Uterus (tissue), 4 donors: ENCODE measurements around the gene HOXA10. TPM values are rescaled to one million over a fixed set of nuclear protein-coding genes. Genes with fewer than 3 reads are reported as not detected.

ENCODE experiments used
- DNase-seq, 2 donors: peaks; one replicate each; pipeline ENCODE4 v3.0.0-alpha.2; 2019 to 2020
- H3K27ac ChIP-seq, 2 donors: fragments of 200-600 bp; sonication (generic); 1 replicate in 1 of 2; 2 replicates in 1 of 2; pipeline ENCODE4 v1.5.1; 2016 to 2018
- H3K27me3 ChIP-seq, 2 donors: fragments of 200-600 bp; sonication (generic); one replicate each; pipeline ENCODE4 v1.5.1; 2018 to 2019; ENCODE audit warnings: control low read depth in 1 of 2
- H3K36me3 ChIP-seq, 2 donors: fragments of 200-600 bp; sonication (generic); one replicate each; pipeline ENCODE4 v1.5.1; 2019; ENCODE audit warnings: control low read depth in 1 of 2
- H3K4me1 ChIP-seq, 2 donors: fragments of 200-600 bp; sonication (generic); one replicate each; pipeline ENCODE4 v1.5.1; 2018 to 2019; ENCODE audit warnings: control low read depth in 1 of 2
- H3K4me3 ChIP-seq, 2 donors: fragments of 200-600 bp; sonication (generic); 1 replicate in 1 of 2; 2 replicates in 1 of 2; pipeline ENCODE4 v1.5.1; 2018 to 2019; ENCODE audit warnings: mild to moderate bottlenecking in 1 of 2
- H3K9me3 ChIP-seq, 2 donors: fragments of 200-600 bp; sonication (generic); one replicate each; pipeline ENCODE4 v1.5.1; 2019; ENCODE audit warnings: control low read depth in 1 of 2
- CTCF ChIP-seq, 4 experiments: fragments of 200-600 bp in 2 of 4; fragments of 450-650 bp in 2 of 4; sonication (generic) in 2 of 4; IDR thresholded peaks; one replicate each; pipeline ENCODE4 v1.5.1; 2016 to 2019; ENCODE audit warnings: antibody characterized with exemption in 4 of 4, mild to moderate bottlenecking in 2 of 4, moderate library complexity in 1 of 4
- POLR2A ChIP-seq, 2 donors: fragments of 450-650 bp; IDR thresholded peaks; one replicate each; pipeline ENCODE4 v1.6.1; 2016; ENCODE audit warnings: antibody characterized with exemption in 2 of 2, mild to moderate bottlenecking in 1 of 2, moderate library complexity in 1 of 2
- intact Hi-C: fragments of 100-400 bp; cut with DNase I; formaldehyde crosslinking; loops from one replicate; pipeline ENCODE4 v1.15.1; 2023; ENCODE audit warnings: low total_unique reads
- total RNA-seq, 4 donors: library from RNA; depleted of rRNA in 3 of 4; stranded (reverse); fragments of >200 nt in 3 of 4; gene quantifications; one replicate each; pipeline versions ENCODE4 v1.1.0 to v1.2.4, GENCODE V29; 2014 to 2023
- donor health status: DM: yes; HTN: yes; CAD: no.

The HOXA10 gene
- total RNA-seq, 4 donors from 2014 or later, result 50.0 to 114 (median 69.0) TPM

GRCh38 chr7:27199849-27200760 is 26.0 kb upstream of the HOXA10 start, which contains the start of gene HOXA13:
Gene HOXA13, minus strand, starts transcription at chr7:27200091. Its CDS starts 14 bp downstream, at chr7:27200077.
- Histone ChIP-seq H3K27me3 (peaks cover 46 to 79% of the 10 kb centered on the region in 2 donors), H3K36me3 (no peaks in the 10 kb centered on the region), H3K4me3 (peak within 1 kb of the TSS; percentile 24 to 39), H3K4me1 (peaks cover 0 to 11% of the 10 kb centered on the region in 2 donors), H3K27ac (peak within 1 kb of the TSS; percentile 55 to 68), H3K9me3 (no peaks in the 10 kb centered on the region)
- no peak for TF ChIP-seq CTCF (IDR thresholded peaks at IDR 0.05)
- TF ChIP-seq POLR2A (IDR thresholded peaks at IDR 0.05), result no peak
- DNase-seq, result no peak
- intact Hi-C loops, result no loop called here

DNA sequence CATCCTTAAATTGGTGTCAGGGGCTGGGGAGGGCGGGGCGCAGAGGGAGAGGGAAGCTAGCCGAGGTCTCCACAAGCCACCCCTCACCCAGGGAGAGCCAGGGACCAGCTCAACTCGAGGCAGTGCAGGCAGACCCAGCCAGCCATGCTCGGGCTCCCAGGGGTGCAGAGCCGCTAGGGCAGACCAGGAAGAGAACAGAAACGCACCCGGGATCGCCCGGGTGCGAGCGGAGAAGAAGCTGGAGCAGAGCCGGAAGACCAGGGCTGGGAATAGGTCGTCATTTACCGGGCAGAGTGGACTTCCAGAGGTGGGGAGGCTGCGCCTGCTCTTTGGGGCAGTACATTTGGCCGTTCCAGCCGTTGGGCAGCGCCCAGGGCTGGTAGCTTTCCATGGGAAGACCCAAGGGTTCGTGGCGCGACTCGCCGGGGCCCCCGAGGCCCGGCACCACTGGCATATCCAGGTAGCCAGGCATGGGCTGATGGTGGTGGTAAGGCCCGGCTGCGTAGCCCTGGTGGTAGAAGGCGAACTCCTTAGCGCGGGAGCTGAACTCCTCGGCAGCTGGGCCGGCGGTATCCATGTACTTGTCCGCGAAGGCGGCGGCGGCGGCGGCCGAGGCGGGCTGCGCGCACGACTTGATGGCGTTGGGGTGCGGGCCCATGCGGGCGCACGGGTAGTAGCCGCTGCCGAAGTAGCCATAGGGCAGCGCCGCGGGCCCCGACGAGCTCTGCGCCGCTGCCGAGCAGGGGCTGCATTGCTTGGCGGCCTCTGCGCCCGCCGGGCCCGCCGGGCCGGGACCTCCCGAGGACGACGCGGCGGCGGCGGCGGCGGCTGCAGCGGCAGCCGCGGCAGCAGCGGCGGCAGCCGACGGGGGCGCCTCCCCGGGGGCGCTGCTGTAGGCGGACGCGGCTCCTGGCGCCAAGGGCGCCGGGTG is 25.0 kb upstream of the HOXA10 start:
- peak overlapping the region; percentile 55 to 68 for H3K27ac ChIP-seq
- TF ChIP-seq CTCF (IDR thresholded peaks at IDR 0.05) (no peak), POLR2A (IDR thresholded peaks at IDR 0.05) (no peak)
- H3K4me3 ChIP-seq, result peak overlapping the region; percentile 20 to 37
- H3K27me3 ChIP-seq, result peaks cover 39 to 69% of the 10 kb centered on the region in 2 donors
- no peak for DNase-seq
- peaks cover 0 to 11% of the 10 kb centered on the region in 2 donors for H3K4me1 ChIP-seq
- H3K9me3 ChIP-seq, result no peaks in the 10 kb centered on the region
- intact Hi-C loops, result no loop called here
- H3K36me3 ChIP-seq, result no peaks in the 10 kb centered on the region

GRCh38 chr7:27198138-27198841 is 24.2 kb upstream of the HOXA10 start:
- TF ChIP-seq POLR2A (IDR thresholded peaks at IDR 0.05) (no peak), CTCF (IDR thresholded peaks at IDR 0.05) (no peak)
- Histone ChIP-seq H3K4me1 (peaks cover 0 to 11% of the 10 kb centered on the region in 2 donors), H3K27me3 (peaks cover 36 to 62% of the 10 kb centered on the region in 2 donors), H3K27ac (peak overlapping the region; percentile 55 to 68), H3K36me3 (no peaks in the 10 kb centered on the region), H3K4me3 (peak overlapping the region; percentile 20 to 37), H3K9me3 (no peaks in the 10 kb centered on the region)
- intact Hi-C loops, result no loop called here
- no peak for DNase-seq

DNA sequence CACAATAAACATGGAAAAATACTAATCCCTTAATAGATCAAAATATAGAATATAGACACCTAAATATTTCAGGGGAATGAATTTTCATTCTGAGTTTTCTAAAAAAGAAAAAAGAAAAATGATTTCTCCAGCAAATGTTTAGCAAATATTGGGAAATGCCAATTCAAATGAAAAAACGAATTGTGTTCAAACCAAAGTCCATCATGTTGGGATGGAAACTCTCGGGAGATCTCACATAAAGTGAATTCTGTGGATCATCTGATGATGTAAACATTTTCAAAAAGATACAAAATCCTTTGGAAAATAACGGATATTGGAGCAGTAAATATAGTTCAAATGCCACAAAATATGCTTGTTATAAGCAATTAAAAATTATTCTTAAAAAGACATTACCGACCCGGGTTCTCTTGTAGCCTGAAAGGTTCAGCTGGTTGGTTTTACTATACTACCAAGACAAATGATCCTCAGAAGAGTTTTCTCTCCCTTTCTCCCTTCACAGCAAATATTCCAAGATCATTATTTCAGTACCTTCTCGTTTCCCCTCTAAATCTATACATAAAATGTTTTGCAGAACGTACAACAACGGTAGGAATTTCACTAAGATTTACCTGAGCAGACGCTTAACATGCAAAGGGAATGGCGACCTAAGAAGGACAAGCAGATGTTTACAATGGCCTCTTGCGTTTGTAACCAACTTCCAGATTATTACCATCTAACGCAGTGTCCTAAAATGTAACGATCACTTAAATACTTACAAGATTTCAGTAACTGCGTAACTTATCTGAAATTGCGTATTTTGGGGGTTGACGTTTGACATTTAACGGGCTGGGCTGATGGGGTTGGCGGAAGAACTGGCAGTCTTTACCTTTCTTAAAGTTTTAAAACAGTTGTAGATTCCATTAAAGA is 23.3 kb upstream of the HOXA10 start:
- intact Hi-C loops, result no loop called here
- H3K27me3 ChIP-seq, result peaks cover 35 to 53% of the 10 kb centered on the region in 2 donors
- TF ChIP-seq CTCF (IDR thresholded peaks at IDR 0.05) (no peak), POLR2A (IDR thresholded peaks at IDR 0.05) (no peak)

More for the DNA sequence above, 23.3 kb upstream of the HOXA10 start:
- no peaks in the 10 kb centered on the region for H3K36me3 ChIP-seq
- H3K4me1 ChIP-seq, result peaks cover 0 to 15% of the 10 kb centered on the region in 2 donors
- no peaks in the 10 kb centered on the region for H3K9me3 ChIP-seq
- DNase-seq, result no peak
- H3K4me3 ChIP-seq, result no peak overlapping the region
- H3K27ac ChIP-seq, result no peak overlapping the region
